Measurements from ENCODE around the gene ZNF552.
"Not testable (repeated sequence)": the region's sequence is repeated elsewhere in the genome, so short reads cannot be mapped to it uniquely, and the experiment has no call there.

ZNF552 gene

DNA sequence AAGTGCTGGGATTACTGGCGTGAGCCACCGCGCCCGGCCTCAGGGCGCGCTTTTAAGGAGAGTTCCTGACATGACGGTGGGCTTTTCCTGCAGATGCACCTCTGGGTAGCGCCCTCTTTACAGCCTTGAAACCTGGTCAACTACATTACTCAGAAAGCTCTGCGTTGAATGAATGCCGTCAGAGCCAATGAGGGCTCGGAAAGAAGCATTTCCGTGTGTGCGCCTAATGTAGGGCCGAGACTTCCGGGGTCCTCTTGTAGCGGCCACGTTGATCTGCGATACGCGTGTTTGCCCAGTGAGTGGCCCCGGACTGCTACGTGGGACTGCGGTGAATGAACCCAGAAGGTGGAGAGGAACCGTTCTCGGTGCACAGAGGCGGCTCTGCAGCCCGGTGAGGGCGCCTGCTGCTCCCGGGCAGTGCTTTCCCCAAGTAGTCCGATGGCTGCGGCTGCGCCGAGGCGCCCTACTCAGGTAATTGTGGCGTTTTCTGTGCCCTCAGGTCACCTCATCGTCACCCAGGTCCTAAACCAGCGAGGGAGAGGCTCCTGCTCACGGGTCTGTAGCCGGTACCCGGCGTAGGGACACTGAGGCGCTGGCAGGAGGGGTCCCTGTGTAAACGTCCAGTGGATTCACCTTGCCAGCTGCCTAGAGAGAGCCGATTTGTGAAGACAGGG, 4.9 kb upstream of the ZNF552 start:
- Histone ChIP-seq H3K27ac (ENCODE audit: low read depth in 2 of 2, low read length in 2 of 2) (peak overlapping the region; percentile 56 to 84), H3K9ac (ENCODE audit: low read depth in 1 of 2, low read length in 2 of 2) (peak overlapping the region; percentile 85 to 93), H3K9me3 (ENCODE audit: control insufficient read depth in 2 of 2, low read length in 2 of 2) (no peaks in the 10 kb centered on the region), H3K4me3 (ENCODE audit: low read length in 2 of 2) (peak overlapping the region; percentile 92 to 97), H3K36me3 (ENCODE audit: control insufficient read depth in 2 of 2, insufficient read depth in 2 of 2, low read length in 2 of 2) (no peaks in the 10 kb centered on the region), H3K27me3 (ENCODE audit: control insufficient read depth in 2 of 2, insufficient read depth in 2 of 2, low read length in 2 of 2) (no peaks in the 10 kb centered on the region), H3K4me1 (ENCODE audit: control insufficient read depth in 2 of 2, insufficient read depth in 2 of 2, low read length in 2 of 2) (peaks cover 21 to 25% of the 10 kb centered on the region in 2 donors)

DNA sequence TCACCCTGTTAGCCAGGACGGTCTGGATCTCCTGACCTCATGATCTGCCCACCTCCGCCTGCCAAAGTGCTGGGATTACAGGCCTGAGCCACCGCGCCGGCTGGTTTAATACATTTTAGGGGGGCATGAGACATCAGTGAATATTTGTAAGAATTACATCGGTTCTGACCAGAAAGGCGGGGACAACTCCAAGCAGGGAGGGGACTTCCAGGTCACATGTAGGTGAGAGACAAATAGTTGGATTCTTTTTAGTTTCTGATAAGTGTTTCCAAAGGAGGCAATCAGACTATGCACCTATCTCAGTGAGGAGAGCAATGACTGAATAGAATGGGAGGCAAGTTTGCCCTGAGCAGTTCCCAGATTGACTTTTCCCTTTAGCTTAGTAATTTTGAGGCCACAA, 3.7 kb upstream of the ZNF552 start:
- Histone ChIP-seq H3K9me3 (ENCODE audit: control insufficient read depth in 2 of 2, low read length in 2 of 2) (no peaks in the 10 kb centered on the region), H3K36me3 (ENCODE audit: control insufficient read depth in 2 of 2, insufficient read depth in 2 of 2, low read length in 2 of 2) (no peaks in the 10 kb centered on the region), H3K9ac (ENCODE audit: low read depth in 1 of 2, low read length in 2 of 2) (no peak overlapping the region), H3K27me3 (ENCODE audit: control insufficient read depth in 2 of 2, insufficient read depth in 2 of 2, low read length in 2 of 2) (no peaks in the 10 kb centered on the region), H3K27ac (ENCODE audit: low read depth in 2 of 2, low read length in 2 of 2) (no peak overlapping the region), H3K4me1 (ENCODE audit: control insufficient read depth in 2 of 2, insufficient read depth in 2 of 2, low read length in 2 of 2) (peaks cover 19 to 22% of the 10 kb centered on the region in 2 donors), H3K4me3 (ENCODE audit: low read length in 2 of 2) (no peak overlapping the region)

DNA sequence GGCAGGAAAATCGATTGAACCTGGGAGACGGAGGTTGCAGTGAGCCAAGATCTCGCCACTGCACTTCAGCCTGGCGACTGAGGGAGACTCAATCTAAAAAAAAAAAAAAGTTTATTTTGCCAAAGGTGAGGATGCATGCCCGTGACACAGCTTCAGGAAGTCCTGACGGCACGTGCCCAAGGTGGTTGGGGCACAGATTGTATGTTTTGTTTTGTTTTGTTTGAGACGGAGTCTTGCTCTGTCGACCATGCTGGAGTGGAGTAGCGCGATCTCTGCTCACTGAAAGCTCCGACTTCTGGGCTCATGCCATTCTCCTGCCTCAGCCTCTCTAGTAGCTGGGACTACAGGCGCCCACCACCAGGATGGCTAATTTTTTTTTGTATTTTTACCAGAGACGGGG, 3.3 kb upstream of the ZNF552 start:
- peaks cover 18 to 19% of the 10 kb centered on the region in 2 donors for H3K4me1 ChIP-seq (ENCODE audit: control insufficient read depth in 2 of 2, insufficient read depth in 2 of 2, low read length in 2 of 2)
- H3K9ac ChIP-seq (ENCODE audit: low read depth in 1 of 2, low read length in 2 of 2): no peak overlapping the region
- H3K9me3 ChIP-seq (ENCODE audit: control insufficient read depth in 2 of 2, low read length in 2 of 2): no peaks in the 10 kb centered on the region
- no peaks in the 10 kb centered on the region for H3K36me3 ChIP-seq (ENCODE audit: control insufficient read depth in 2 of 2, insufficient read depth in 2 of 2, low read length in 2 of 2)
- H3K27me3 ChIP-seq (ENCODE audit: control insufficient read depth in 2 of 2, insufficient read depth in 2 of 2, low read length in 2 of 2): no peaks in the 10 kb centered on the region
- H3K4me3 ChIP-seq (ENCODE audit: low read length in 2 of 2): no peak overlapping the region
- no peak overlapping the region for H3K27ac ChIP-seq (ENCODE audit: low read depth in 2 of 2, low read length in 2 of 2)

DNA sequence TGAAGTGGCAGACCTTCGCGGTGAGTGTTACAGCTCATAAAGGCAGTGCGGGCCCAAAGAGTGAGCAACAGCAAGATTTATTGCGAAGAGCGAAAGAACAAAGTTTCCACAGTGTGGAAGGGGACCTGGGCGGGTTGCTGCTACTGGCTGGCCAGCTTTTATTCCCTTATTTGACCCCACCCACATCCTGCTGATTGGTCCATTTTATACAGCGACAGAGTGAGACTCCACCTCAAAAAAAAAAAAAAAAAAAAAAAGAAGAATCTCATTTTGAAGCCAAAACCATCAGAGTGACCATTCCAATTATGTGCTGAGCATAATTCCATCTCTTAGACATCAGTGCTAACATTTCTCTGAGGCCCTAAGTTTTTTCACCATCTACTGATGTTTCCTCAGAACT, 1.9 kb upstream of the ZNF552 start:
- no peaks in the 10 kb centered on the region for H3K27me3 ChIP-seq (ENCODE audit: control insufficient read depth in 2 of 2, insufficient read depth in 2 of 2, low read length in 2 of 2)
- H3K4me1 ChIP-seq (ENCODE audit: control insufficient read depth in 2 of 2, insufficient read depth in 2 of 2, low read length in 2 of 2): peaks cover 18 to 23% of the 10 kb centered on the region in 2 donors
- H3K9ac ChIP-seq (ENCODE audit: low read depth in 1 of 2, low read length in 2 of 2): no peak overlapping the region
- no peak overlapping the region for H3K27ac ChIP-seq (ENCODE audit: low read depth in 2 of 2, low read length in 2 of 2)
- no peaks in the 10 kb centered on the region for H3K9me3 ChIP-seq (ENCODE audit: control insufficient read depth in 2 of 2, low read length in 2 of 2)
- H3K4me3 ChIP-seq (ENCODE audit: low read length in 2 of 2): no peak overlapping the region
- H3K36me3 ChIP-seq (ENCODE audit: control insufficient read depth in 2 of 2, insufficient read depth in 2 of 2, low read length in 2 of 2): peaks cover 2 to 5% of the 10 kb centered on the region in 2 donors

DNA sequence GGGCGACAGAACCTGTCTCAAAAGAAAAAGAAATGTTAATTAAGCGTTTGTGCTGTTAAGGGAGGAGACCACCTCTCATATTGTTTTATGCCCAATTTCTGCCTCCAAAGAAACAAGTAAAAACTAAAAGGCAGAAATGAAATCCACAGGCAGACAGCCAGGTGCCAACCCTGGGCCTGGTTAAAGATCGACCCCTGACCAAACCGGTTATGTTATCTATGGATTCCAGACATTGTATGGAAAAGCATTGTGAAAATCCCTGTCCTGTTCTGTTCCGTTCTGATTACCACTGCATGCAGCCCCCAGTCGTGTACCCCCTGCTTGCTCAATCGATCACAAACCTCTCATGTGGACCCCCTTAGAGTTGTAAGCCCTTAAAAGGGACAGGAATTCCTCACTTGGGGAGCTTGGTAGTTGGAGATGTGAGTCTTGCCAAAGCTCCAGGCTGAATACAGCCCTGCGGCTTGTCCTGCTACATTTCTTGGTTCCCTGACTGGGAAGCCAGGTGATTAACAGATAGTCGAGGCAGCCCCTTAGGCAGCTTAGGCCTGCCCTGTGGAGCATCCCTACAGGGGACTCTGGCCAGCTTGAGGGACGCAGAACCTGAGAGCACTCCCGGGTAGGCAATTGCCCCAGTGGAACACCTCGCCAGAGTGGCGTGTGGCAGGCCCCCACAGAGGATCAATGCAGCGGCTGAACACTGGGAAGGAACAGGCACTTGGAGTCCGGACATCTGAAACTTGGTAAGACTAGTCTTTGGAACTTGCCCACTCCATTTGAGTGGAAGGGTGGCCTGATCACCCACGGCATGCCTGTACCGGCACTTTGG, 748 bp upstream of the ZNF552 start:
- Histone ChIP-seq H3K4me3 (ENCODE audit: low read length in 2 of 2) (peak overlapping the region; percentile 97 to 100), H3K9ac (ENCODE audit: low read depth in 1 of 2, low read length in 2 of 2) (peak overlapping the region; percentile 89 to 94), H3K27me3 (ENCODE audit: control insufficient read depth in 2 of 2, insufficient read depth in 2 of 2, low read length in 2 of 2) (no peaks in the 10 kb centered on the region), H3K27ac (ENCODE audit: low read depth in 2 of 2, low read length in 2 of 2) (peak overlapping the region in 1 of 2 donors; percentile 52), H3K36me3 (ENCODE audit: control insufficient read depth in 2 of 2, insufficient read depth in 2 of 2, low read length in 2 of 2) (peaks cover 2 to 6% of the 10 kb centered on the region in 2 donors), H3K9me3 (ENCODE audit: control insufficient read depth in 2 of 2, low read length in 2 of 2) (no peaks in the 10 kb centered on the region), H3K4me1 (ENCODE audit: control insufficient read depth in 2 of 2, insufficient read depth in 2 of 2, low read length in 2 of 2) (peaks cover 13 to 23% of the 10 kb centered on the region in 2 donors)

DNA sequence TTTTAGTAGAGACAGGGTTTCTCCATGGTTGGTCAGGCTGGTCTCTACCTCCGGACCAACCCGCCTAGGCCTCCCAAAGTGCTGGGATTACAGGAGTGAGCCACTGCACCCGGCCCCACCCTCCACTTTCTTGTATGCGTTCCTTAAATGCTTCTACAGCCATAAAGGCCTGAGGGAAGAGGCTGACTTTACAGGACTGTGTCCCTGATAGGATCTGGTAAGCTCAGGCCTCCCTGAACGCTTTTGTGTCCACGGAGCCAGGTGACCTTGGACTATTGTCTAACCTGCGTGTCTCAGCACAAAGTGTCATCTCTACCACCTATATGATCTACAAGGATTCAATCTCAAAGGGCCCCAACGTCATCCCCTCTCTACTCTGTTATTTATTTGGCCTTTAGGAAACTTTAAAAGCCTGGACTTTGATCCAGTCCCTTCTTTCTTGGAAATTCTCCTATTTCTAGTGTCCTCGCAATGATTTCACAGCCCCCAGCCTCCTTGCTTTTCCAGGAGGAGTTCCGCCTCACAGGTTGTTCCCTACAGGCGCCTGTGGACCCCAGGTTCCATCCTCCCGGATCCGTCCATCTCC, 701 bp downstream of the ZNF552 start:
- H3K27ac ChIP-seq (ENCODE audit: low read depth in 2 of 2, low read length in 2 of 2): peak overlapping the region; percentile 88 to 89

DNA sequence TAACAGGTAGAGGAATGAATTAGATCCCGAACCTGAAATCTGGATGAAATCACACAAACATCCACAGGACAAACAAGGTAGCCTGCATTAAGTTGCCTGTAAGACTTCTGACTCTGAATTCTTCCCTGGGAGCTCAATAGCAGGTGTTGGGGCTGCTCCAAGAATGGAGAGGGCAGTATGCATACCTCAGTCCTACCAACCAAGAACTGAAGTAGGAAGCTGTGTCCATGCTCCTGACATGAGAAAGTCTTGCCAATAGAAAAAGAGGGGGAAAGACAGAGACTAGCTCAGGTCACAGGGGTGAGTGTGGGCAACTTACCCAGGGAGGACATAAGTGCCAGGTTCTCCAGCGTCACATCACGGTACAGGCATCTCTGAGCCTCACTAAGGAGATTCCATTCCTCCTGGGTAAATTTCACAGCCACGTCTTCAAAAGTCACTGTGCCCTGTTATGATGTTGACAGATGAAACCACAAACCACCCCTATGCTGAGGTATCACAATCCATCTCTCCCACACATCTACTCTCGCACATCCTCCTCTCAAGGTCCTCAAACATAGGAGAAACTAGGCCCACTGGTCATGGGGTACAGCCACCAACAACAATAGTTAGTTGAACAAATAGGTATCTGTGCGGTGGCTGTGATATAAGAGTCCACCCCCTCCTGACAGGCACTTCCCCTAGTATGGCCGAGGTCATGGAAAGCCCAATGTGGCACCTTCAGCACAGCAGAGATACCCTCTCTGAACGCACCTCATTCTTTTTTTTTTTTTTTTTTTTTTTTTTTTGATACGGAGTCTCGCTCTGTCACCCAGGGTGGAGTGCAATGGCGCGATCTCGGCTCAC, 1.5 kb downstream of the ZNF552 start:
- H3K4me3 ChIP-seq (ENCODE audit: low read length in 2 of 2): peak overlapping the region; percentile 97 to 100
- H3K9ac ChIP-seq (ENCODE audit: low read depth in 1 of 2, low read length in 2 of 2); H3K9me3 ChIP-seq (ENCODE audit: control insufficient read depth in 2 of 2, low read length in 2 of 2); H3K27me3 ChIP-seq (ENCODE audit: control insufficient read depth in 2 of 2, insufficient read depth in 2 of 2, low read length in 2 of 2): not testable (repeated sequence)
- peak overlapping the region in 1 of 2 donors; percentile 88 for H3K27ac ChIP-seq (ENCODE audit: low read depth in 2 of 2, low read length in 2 of 2)
- peaks cover 10 to 18% of the 10 kb centered on the region in 2 donors for H3K4me1 ChIP-seq (ENCODE audit: control insufficient read depth in 2 of 2, insufficient read depth in 2 of 2, low read length in 2 of 2)
- H3K36me3 ChIP-seq (ENCODE audit: control insufficient read depth in 2 of 2, insufficient read depth in 2 of 2, low read length in 2 of 2): peaks cover 19 to 24% of the 10 kb centered on the region in 2 donors

More for the DNA sequence above, 701 bp downstream of the ZNF552 start:
- H3K36me3 ChIP-seq (ENCODE audit: control insufficient read depth in 2 of 2, insufficient read depth in 2 of 2, low read length in 2 of 2): peaks cover 14 to 18% of the 10 kb centered on the region in 2 donors
- H3K4me3 ChIP-seq (ENCODE audit: low read length in 2 of 2): peak overlapping the region; percentile 97 to 100
- H3K4me1 ChIP-seq (ENCODE audit: control insufficient read depth in 2 of 2, insufficient read depth in 2 of 2, low read length in 2 of 2): peaks cover 10 to 18% of the 10 kb centered on the region in 2 donors
- peak overlapping the region; percentile 89 to 94 for H3K9ac ChIP-seq (ENCODE audit: low read depth in 1 of 2, low read length in 2 of 2)
- no peaks in the 10 kb centered on the region for H3K9me3 ChIP-seq (ENCODE audit: control insufficient read depth in 2 of 2, low read length in 2 of 2)
- H3K27me3 ChIP-seq (ENCODE audit: control insufficient read depth in 2 of 2, insufficient read depth in 2 of 2, low read length in 2 of 2): no peaks in the 10 kb centered on the region

DNA sequence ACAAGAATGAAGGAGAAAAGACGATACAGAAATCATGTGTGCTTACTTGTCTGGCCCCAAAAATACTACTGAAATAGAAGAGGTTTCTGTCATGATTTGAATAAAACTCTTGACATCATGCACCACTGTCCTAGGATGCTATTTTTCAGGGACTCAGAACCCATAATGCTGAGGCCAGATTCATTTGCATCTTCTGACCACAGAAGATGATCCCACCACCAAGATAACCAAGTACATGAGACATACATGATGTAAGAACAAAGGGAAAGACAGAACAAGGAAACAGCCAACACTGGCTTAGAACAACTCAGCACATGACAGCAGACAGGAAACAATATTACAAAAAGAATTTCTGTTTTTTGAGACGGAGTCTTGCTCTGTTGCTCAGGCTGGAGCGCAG, 2.5 kb downstream of the ZNF552 start:
- no peak overlapping the region for H3K4me3 ChIP-seq (ENCODE audit: low read length in 2 of 2)
- peaks cover 10 to 18% of the 10 kb centered on the region in 2 donors for H3K4me1 ChIP-seq (ENCODE audit: control insufficient read depth in 2 of 2, insufficient read depth in 2 of 2, low read length in 2 of 2)
- H3K27me3 ChIP-seq (ENCODE audit: control insufficient read depth in 2 of 2, insufficient read depth in 2 of 2, low read length in 2 of 2): no peaks in the 10 kb centered on the region
- no peak overlapping the region for H3K27ac ChIP-seq (ENCODE audit: low read depth in 2 of 2, low read length in 2 of 2)
- H3K9me3 ChIP-seq (ENCODE audit: control insufficient read depth in 2 of 2, low read length in 2 of 2): no peaks in the 10 kb centered on the region
- peaks cover 26 to 30% of the 10 kb centered on the region in 2 donors for H3K36me3 ChIP-seq (ENCODE audit: control insufficient read depth in 2 of 2, insufficient read depth in 2 of 2, low read length in 2 of 2)
- H3K9ac ChIP-seq (ENCODE audit: low read depth in 1 of 2, low read length in 2 of 2): no peak overlapping the region

DNA sequence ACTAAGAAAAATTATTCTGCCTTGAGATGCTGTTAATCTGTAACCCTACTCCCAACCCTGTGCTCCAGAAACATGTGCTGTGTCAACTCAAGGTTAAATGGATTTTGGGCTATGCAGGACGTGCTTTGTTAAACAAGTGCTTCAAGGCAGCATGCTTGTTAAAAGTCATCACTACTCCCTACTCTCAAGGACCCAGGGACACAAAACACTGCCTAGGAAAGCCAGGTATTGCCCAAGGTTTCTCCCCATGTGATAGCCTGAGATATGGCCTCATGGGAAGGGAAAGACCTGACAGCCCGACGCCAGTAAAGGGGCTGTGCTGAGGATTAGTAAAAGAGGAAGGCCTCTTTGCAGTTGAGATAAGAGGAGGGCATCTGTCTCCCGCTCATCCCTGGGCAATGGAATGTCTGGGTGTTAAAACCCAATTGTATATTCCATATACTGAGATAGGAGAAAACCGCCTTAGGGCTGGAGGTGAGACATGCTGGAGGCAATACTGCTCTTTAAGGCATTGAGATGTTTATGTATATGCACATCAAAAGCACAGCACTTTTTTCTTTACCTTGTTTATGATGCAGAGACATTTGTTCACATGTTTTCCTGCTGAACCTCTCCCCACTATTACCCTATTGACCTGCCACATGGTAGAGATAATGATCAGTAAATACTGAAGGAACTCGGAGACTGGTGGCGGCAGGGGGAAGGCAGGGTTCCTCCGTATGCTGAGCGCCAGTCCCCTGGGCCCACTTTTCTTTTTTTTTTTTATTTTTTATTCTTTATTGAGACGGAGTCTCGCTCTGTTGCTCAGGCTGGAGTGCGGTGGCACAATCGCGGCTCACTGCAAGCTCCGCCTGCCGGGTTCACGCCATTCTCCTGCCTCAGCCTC, 4.1 kb downstream of the ZNF552 start:
- H3K9ac ChIP-seq (ENCODE audit: low read depth in 1 of 2, low read length in 2 of 2); H3K9me3 ChIP-seq (ENCODE audit: control insufficient read depth in 2 of 2, low read length in 2 of 2); H3K27me3 ChIP-seq (ENCODE audit: control insufficient read depth in 2 of 2, insufficient read depth in 2 of 2, low read length in 2 of 2); H3K27ac ChIP-seq (ENCODE audit: low read depth in 2 of 2, low read length in 2 of 2); H3K4me3 ChIP-seq (ENCODE audit: low read length in 2 of 2): not testable (repeated sequence)
- Histone ChIP-seq H3K4me1 (ENCODE audit: control insufficient read depth in 2 of 2, insufficient read depth in 2 of 2, low read length in 2 of 2) (peaks cover 10 to 19% of the 10 kb centered on the region in 2 donors), H3K36me3 (ENCODE audit: control insufficient read depth in 2 of 2, insufficient read depth in 2 of 2, low read length in 2 of 2) (peaks cover 26 to 30% of the 10 kb centered on the region in 2 donors)

All from mucosa of rectum (tissue), 2 donors.